ENCODE data around the gene VAV2. TPM values are rescaled to one million over a fixed set of nuclear protein-coding genes. Genes with fewer than 3 reads are reported as not detected.

Gene VAV2
- total RNA-seq, 1 experiment from 2014 or later: 30.7 TPM

DNA sequence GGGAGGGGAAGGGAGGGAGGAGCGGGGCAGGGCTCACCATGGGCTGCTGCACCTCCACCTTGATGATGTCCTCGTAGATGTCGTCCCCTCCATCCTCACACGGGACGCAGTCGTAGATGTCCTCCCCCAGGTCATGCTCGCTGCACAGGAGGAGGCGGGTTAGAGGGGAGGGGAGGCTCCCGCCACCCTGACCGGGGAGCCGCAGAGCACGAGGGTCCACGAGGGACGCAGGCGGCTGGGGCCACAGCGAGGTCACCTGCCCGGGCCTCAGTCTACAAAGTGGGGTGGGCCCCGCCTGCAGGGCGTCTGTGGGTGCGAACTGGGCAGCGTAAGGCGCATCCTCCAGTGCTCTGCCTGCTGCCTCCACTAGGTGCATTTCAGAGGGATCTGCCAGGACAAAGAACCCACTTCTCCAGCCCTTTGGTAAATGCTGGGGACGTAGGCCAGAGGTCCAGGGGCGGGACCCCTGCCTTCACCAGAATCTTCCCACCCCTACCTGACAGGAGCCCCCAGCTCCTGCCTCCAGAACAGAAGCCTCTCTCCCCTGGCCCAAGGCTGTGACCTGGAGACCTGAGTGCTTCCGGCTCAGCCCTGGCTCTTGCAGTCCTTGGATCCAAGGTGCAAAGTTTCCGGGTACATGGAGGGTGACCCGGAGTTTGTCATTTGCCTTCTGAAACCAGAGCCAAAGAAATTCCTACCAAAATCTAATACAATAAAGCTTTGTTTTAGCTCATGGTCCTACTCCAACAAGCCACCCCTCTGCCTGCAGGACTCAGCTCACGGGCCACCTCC lies 179.9 kb downstream of the VAV2 start:
- Mint-ChIP-seq H3K27me3 (ENCODE audit: unreplicated experiment) (no peaks in the 10 kb centered on the region), H3K4me1 (ENCODE audit: low read depth, unreplicated experiment) (no peaks in the 10 kb centered on the region), H3K27ac (ENCODE audit: unreplicated experiment) (no peak overlapping the region), H3K36me3 (ENCODE audit: insufficient read depth, unreplicated experiment) (peaks cover 13% of the 10 kb centered on the region), H3K4me3 (ENCODE audit: low read depth, unreplicated experiment) (no peak overlapping the region), H3K9me3 (ENCODE audit: low read depth, unreplicated experiment) (no peaks in the 10 kb centered on the region)
- TF ChIP-seq, protein P1, sequence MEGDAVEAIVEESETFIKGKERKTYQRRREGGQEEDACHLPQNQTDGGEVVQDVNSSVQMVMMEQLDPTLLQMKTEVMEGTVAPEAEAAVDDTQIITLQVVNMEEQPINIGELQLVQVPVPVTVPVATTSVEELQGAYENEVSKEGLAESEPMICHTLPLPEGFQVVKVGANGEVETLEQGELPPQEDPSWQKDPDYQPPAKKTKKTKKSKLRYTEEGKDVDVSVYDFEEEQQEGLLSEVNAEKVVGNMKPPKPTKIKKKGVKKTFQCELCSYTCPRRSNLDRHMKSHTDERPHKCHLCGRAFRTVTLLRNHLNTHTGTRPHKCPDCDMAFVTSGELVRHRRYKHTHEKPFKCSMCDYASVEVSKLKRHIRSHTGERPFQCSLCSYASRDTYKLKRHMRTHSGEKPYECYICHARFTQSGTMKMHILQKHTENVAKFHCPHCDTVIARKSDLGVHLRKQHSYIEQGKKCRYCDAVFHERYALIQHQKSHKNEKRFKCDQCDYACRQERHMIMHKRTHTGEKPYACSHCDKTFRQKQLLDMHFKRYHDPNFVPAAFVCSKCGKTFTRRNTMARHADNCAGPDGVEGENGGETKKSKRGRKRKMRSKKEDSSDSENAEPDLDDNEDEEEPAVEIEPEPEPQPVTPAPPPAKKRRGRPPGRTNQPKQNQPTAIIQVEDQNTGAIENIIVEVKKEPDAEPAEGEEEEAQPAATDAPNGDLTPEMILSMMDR (IDR thresholded peaks at IDR 0.05; ENCODE audit: unreplicated experiment): no peak
- BruUV-seq (replicated peaks): no TSS peak
- intact Hi-C loops (cut with micrococcal nuclease; ENCODE audit: unreplicated experiment): no loop called here
- CTCF ChIA-PET: no interaction called here
- no peak for DNase-seq

DNA sequence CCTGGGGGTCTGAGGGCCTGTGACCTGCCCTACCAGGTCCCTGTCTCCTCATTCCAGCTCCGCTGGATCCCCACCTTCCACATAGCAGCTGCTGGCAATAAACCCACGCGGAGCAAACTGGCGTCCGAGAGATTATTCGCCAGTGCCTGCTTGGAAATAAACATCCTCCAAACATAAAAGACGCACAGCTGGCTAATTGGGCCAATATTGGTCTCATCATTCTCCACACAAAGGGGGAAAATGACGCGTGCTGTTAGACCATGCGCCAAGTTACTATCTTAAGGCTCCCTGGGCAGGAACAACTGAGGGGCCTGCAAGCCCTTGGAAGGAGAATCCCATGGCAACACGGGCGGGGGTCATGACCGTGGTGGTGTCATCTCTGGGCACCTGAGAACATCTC lies 180.7 kb downstream of the VAV2 start:
- CTCF ChIA-PET: no interaction called here
- Mint-ChIP-seq H3K4me1 (ENCODE audit: low read depth, unreplicated experiment) (no peaks in the 10 kb centered on the region), H3K36me3 (ENCODE audit: insufficient read depth, unreplicated experiment) (peaks cover 13% of the 10 kb centered on the region), H3K4me3 (ENCODE audit: low read depth, unreplicated experiment) (no peak overlapping the region), H3K9me3 (ENCODE audit: low read depth, unreplicated experiment) (no peaks in the 10 kb centered on the region), H3K27ac (ENCODE audit: unreplicated experiment) (no peak overlapping the region), H3K27me3 (ENCODE audit: unreplicated experiment) (no peaks in the 10 kb centered on the region)
- DNase-seq: no peak
- TF ChIP-seq, protein P1 (IDR thresholded peaks at IDR 0.05; ENCODE audit: unreplicated experiment): no peak
- intact Hi-C loops (cut with micrococcal nuclease; ENCODE audit: unreplicated experiment): no loop called here
- no TSS peak for BruUV-seq (replicated peaks)

DNA sequence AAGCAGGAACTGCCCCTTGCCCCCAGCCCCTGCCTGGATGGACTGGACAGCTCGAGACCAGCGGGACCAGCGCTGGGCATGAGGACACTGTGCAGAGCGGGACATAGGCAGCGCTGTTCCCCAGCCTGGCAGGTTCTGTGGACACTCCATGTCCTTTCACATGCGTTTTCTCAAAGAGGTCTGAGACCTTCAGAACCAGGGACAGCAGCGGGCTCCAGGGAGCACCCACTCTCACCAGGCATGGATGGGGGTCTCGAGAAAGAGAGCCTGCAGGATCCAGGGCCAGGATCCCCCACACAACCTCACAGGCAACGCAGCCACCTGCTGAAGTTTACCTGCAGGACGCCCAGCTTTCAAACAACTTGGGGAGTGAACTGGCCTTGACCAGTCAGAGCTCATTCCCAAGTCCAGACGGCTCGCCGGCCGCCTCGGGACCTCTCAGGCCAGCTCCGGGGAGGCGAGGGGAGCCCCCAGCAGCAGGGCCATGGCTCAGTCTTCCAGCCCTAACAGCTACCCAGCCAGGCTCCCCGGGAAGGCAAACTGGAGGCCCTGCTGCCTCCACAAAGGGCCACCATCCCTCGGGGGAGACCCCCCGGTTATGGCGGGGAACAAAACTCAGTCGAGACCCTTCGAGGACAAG lies 181.4 kb downstream of the VAV2 start:
- DNase-seq: no peak
- BruUV-seq (replicated peaks): no TSS peak
- Mint-ChIP-seq H3K27ac (ENCODE audit: unreplicated experiment) (no peak overlapping the region), H3K4me3 (ENCODE audit: low read depth, unreplicated experiment) (no peak overlapping the region), H3K9me3 (ENCODE audit: low read depth, unreplicated experiment) (no peaks in the 10 kb centered on the region), H3K4me1 (ENCODE audit: low read depth, unreplicated experiment) (no peaks in the 10 kb centered on the region), H3K27me3 (ENCODE audit: unreplicated experiment) (no peaks in the 10 kb centered on the region), H3K36me3 (ENCODE audit: insufficient read depth, unreplicated experiment) (peaks cover 13% of the 10 kb centered on the region)
- intact Hi-C loops (cut with micrococcal nuclease; ENCODE audit: unreplicated experiment): no loop called here
- TF ChIP-seq, protein P1 (IDR thresholded peaks at IDR 0.05; ENCODE audit: unreplicated experiment): no peak
- CTCF ChIA-PET: no interaction called here

DNA sequence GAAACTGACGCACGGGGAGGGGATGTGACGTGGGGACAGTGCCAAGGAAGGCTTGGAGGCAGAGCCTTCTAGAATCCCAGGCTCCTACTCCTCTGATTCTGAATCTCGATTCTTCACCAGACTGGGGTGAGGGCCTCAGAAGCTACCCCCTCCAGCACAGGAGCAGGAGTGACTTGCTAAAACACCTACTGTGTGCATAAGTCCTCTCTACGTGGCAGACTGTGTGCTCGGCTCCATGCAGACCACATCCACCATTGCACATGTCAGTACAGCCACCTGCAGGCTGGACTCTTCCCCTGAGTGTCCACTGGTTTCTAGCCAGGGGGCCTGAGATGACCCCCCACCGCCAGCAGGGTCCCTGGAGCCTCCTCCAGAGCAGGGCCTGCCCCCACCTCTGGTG lies 182.8 kb downstream of the VAV2 start:
- BruUV-seq (replicated peaks): no TSS peak
- CTCF ChIA-PET: no interaction called here
- TF ChIP-seq, protein P1 (IDR thresholded peaks at IDR 0.05; ENCODE audit: unreplicated experiment): no peak
- Mint-ChIP-seq H3K4me3 (ENCODE audit: low read depth, unreplicated experiment) (no peak overlapping the region), H3K27ac (ENCODE audit: unreplicated experiment) (no peak overlapping the region), H3K27me3 (ENCODE audit: unreplicated experiment) (no peaks in the 10 kb centered on the region), H3K9me3 (ENCODE audit: low read depth, unreplicated experiment) (no peaks in the 10 kb centered on the region), H3K36me3 (ENCODE audit: insufficient read depth, unreplicated experiment) (peaks cover 13% of the 10 kb centered on the region), H3K4me1 (ENCODE audit: low read depth, unreplicated experiment) (no peaks in the 10 kb centered on the region)
- no peak for DNase-seq
- intact Hi-C loops (cut with micrococcal nuclease; ENCODE audit: unreplicated experiment): no loop called here

Measured in Calu3 (cell line).